Measurements from ENCODE around the gene EHF.

DNA sequence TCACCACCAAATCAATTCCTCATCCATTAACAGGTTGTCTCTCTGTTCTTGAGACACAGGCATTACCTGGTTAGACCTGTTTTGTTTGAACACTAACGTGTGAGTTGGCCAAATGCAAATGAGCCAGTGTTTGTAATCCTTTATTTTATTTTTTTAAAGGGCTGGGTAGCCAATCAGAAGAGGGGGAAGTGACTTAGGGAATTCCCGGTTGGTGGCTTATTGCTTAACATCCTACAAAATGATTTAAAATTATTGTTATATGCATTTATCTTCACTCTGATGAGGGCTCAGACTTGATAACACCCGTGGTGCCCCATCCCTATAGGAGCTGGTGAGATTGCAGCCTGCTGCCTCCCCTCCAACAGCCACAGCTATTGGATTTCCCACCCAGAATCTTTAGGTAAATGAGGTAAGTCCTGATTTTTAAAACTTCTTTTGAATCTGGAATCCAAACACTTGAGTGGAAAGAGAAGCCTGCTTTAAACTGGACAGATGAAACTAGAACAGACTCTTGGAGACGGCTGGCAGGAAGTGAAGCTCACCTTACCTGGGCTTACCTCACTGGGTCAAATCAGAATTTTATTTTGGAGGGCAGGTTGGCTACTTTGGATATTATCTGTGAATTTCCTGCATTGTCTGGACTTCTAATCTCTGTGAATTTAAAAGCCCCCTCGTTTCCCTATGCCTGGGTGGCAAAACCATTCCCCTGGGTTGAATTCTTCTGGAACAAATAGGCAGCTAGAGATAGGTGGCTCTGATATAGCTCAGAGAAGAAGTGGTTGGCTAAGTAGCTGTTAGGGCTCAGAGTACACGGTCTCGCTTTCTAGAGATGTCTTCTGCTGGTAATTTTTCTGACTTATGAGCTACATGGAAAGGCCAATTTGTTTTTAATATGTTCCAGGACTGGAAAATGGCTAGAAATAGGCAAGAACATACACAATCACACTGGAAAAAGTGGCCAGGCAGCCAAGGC, at the start of gene EHF:
- TF ChIP-seq, protein P1, sequence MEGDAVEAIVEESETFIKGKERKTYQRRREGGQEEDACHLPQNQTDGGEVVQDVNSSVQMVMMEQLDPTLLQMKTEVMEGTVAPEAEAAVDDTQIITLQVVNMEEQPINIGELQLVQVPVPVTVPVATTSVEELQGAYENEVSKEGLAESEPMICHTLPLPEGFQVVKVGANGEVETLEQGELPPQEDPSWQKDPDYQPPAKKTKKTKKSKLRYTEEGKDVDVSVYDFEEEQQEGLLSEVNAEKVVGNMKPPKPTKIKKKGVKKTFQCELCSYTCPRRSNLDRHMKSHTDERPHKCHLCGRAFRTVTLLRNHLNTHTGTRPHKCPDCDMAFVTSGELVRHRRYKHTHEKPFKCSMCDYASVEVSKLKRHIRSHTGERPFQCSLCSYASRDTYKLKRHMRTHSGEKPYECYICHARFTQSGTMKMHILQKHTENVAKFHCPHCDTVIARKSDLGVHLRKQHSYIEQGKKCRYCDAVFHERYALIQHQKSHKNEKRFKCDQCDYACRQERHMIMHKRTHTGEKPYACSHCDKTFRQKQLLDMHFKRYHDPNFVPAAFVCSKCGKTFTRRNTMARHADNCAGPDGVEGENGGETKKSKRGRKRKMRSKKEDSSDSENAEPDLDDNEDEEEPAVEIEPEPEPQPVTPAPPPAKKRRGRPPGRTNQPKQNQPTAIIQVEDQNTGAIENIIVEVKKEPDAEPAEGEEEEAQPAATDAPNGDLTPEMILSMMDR (conservative IDR thresholded peaks at IDR 0.05 in 1 of 2, IDR thresholded peaks at IDR 0.05 in 1 of 2; ENCODE audit: low read depth in 1 of 2, low read length in 2 of 2) = no peak
- TF ChIP-seq EZH2 (IDR thresholded peaks at IDR 0.05; ENCODE audit: low read length, missing control alignments) = no peak

Measured in fibroblast of lung (primary cell).